Dermis microvascular lymphatic vessel endothelial cell (primary cell): ENCODE results near the gene RAB5IF. TPM values are rescaled to one million over a fixed set of nuclear protein-coding genes. Genes with fewer than 3 reads are reported as not detected.
"Not testable (repeated sequence)": the region's sequence is repeated elsewhere in the genome, so short reads cannot be mapped to it uniquely, and the experiment has no call there.

ENCODE experiments used
- DNase-seq, 2 donors: peaks; one replicate each; pipeline versions ENCODE4 v3.0.0 to v3.0.0-alpha.2; 2010; ENCODE audit warnings: low read depth in 2 of 2
- total RNA-seq: library from RNA; depleted of rRNA; stranded (reverse); fragments of >200 nt; gene quantifications from 2 replicates; pipeline ENCODE4 v1.2.1, GENCODE V29; 2014

Gene RAB5IF, protein sequence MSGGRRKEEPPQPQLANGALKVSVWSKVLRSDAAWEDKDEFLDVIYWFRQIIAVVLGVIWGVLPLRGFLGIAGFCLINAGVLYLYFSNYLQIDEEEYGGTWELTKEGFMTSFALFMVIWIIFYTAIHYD
- total RNA-seq, result 71.2 and 76.9 TPM in 2 replicates

- DNase-seq, result peak; percentile 98 to 99
Measured at GRCh38 chr20:36605399-36606157, at the start of gene RAB5IF. RAB5IF (plus strand) TSS chr20:36605779; CDS start chr20:36605952, 173 bp downstream.

DNA sequence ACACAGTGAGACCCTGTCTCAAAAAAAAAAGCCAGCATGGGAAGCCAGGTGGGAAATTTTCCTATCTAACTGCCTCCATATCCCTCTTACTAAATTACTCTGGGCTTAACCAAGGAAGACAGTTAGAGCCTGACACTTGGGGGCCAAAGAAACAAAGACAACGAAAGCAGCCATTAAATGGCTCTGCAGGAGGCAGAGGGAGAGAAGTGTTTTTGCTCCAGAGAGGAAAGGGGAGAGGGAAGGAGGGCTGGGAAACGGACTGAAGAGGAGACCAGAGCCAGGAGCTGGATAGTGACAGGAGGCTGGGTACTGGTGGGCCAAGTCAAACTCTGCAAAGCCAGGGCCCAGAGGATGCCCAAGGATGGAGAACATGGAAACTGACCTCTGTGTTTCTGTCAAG, 42.9 kb upstream of the RAB5IF start:
- DNase-seq, result no peak

DNA sequence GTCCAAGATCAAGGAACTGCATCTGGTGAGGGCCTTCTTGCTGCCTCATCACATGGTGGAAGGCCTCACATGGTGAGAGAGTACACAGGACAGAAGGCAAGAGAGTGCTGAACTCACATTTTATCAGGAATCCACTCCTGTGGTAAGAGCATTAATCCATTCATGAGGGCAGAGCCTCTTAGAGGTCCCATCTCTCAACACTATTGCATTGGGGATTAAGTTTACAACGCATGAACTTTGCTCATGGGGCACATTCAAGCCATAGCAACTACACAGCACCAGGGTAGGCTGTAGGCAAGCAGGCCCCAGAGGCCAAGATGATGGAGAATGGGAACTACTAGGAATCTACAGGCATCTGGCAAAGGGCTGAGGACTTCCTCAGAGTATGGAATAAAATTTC, 42.2 kb upstream of the RAB5IF start:
- no peak for DNase-seq

DNA sequence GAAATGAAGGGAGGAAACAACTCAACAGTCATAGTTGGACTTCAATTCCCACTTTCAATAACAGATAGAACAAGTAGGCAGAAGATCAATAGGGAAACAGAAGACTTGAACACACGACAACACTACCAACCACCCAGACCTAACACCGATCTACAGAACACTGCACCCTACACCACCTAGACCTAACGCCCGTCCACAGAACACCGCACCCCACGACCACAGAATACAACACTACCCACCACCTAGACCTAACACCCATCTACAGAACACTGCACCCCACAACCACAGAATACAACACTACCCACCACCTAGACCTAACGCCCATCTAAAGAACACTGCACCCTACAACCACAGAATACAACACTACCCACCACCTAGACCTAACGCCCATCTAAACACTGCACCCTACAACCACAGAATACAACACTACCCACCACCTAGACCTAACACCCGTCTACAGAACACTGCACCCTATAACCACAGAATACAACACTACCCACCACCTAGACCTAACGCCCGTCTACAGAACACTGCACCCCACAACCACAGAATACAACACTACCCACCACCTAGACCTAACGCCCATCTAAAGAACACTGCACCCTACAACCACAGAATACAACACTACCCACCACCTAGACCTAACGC, 41.4 kb upstream of the RAB5IF start:
- not testable (repeated sequence) for DNase-seq

DNA sequence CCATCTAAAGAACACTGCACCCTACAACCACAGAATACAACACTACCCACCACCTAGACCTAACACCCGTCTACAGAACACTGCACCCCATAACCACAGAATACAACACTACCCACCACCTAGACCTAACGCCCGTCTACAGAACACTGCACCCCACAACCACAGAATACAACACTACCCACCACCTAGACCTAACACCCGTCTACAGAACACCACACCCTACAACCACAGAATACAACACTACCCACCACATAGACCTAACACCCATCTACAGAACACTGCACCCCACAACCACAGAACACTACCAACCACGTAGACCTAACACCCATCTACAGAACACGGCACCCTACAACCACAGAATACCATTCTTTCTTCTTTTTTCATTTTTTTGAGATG, 40.9 kb upstream of the RAB5IF start:
- not testable (repeated sequence) for DNase-seq

GRCh38 chr20:36565520-36565919, 40.1 kb upstream of the RAB5IF start:
- DNase-seq, result no peak

DNA sequence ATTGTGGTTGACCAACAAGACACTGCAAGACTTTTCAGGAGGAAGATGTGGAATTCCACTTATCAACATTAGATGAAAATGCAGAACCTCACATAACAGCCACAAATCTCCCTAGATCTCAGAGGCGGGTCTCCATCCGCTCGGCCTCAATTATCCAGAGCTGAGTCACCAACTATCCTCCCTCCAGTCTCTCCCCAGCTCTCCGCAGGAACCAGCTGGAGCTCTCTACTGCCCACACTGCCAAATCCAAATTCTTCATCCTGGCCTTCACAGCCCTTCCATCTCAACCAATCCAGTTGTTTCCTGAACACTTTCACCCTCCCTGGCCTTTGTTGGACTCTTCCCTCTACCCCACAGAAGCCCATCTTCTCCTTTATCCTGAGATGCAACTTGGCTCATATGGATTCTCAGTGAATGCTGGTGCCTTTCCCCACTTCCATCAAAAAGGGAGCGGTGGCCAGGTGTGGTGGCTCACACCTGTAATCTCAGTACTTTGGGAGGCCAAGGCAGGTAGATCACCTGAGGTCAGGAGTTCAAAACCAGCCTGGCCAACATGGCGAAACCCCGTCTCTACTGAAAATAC, 35.6 kb upstream of the RAB5IF start:
- peak in 1 of 2 donors; percentile 9 for DNase-seq

DNA sequence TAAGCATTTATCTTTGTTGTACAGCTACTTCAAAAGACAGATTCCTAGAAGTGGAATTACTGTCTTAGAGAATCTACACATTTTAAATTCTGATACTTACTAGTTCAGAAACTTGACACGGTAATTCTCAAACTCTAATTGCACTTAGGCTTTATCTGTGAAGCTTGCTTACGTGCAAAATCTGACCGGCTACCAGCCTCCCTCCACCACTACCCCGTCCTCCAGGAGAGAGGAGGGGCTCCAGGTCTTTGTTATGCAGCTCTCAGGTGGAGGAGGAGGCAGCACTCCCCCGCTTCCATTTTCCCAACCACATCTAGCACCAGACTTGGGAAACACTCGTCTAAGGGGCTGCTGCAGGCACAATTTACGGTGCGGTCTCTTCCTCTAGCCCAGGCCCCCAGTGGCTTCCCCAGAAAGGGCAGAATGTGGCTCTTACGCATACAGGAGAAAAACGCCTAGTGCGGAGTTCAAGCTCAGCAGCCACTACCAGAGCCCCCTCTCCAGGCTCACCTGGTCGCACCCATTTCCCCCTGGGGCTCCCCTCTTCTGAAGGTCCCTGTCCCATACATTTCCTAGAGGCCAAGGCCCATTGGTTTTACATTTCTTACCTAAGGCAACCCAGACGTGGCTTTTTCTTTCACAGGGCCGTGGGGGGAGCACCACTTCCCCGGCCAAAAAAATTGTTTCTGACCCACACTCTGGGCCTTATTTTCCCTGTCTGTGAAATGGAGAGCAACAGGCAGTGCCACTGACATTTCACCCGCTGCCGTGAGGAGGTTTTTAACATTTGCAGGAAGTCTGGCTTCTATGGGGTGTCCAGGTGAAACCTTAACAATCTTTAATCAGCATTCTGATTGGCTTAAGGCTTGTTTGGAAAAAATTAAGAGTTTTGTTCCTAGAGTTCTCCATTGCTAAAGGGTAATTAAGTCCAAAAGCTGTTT, 33.7 kb upstream of the RAB5IF start:
- no peak for DNase-seq

DNA sequence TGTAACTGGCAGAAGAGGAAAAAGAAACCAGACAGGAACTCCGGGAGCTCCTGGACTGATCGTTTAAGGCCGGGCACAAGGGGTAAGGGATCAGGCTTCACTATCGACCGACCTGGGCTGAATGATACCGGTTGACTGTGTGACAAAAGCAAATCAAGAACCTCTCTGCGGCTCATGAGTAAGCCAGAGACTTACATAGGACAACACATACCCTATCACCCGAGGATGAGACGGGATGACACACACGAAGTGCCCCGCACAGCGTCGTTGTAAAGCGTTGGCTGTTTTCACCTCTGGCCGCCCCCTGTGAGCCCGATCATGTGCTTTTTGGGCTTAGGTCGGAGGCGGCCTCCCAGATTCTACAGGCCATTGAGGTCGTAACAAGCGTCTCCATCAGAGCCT, 32.9 kb upstream of the RAB5IF start:
- peak in 1 of 2 donors; percentile 29 for DNase-seq

DNA sequence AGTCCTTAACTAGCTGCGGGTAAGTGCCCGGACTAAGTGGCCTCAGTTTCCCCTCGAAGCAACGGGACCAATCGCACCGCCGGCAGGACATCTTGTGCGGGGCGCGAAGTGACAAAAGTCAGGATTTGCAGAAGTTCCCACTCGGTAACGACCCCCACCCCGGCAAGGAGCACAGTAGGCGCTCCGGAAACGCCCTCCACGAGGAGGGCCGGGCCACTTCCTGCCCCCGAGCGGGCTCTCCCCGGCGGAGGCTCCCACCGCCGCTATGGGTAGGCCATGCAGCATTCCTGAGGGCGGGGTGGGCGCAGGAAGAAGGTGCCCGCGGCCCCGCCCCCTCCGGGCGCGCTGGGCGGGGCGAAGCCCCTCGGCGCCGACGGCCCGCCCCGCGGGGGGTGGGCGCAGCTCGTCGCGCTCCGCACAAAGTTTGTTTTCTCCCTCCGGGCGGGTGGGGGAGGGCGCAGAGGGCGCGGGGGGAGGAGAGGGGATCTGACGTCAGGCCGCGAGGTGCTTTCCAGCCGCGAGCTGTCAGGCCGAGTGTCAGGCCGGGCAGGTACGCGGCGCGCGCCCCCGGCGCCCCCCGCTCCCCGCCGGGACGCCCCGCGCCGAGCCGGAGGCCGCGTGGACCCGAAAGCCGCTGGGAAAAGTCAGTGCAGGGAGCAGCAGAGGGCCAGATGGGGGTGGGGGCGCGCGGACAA, 32.3 kb upstream of the RAB5IF start, which contains the start of gene TGIF2:
TGIF2 (plus strand) TSS at position 495 of the 695 bp plus-strand sequence. CDS start 5,178 bp downstream, outside the sequence.
- peak; percentile 71 to 87 for DNase-seq

- DNase-seq, result peak in 1 of 2 donors; percentile 38
Measured at GRCh38 chr20:36573798-36574365, 31.7 kb upstream of the RAB5IF start.

- peak; percentile 15 to 69 for DNase-seq
Measured at GRCh38 chr20:36574366-36575135, 31.0 kb upstream of the RAB5IF start.

DNA sequence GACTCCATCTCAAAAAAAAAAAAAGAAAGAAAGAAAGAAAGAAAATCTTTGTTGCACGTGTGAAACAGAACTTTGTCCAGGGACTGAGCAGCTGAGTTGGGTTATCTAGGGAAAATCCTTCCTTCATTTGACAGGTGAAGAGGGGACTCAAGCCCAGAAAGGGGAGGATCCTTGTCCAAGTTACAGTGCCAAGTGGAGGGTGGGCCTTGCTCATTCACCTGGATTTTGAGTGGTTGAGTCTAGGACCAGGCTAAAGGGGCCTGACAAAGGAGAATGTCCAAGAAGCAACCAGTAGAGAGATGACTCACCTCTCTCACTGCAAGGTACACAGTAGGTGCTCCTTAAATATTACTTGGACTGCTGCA, 29.5 kb upstream of the RAB5IF start:
- no peak for DNase-seq

- DNase-seq, result no peak
Measured at GRCh38 chr20:36578356-36579041, 27.1 kb upstream of the RAB5IF start.

DNA sequence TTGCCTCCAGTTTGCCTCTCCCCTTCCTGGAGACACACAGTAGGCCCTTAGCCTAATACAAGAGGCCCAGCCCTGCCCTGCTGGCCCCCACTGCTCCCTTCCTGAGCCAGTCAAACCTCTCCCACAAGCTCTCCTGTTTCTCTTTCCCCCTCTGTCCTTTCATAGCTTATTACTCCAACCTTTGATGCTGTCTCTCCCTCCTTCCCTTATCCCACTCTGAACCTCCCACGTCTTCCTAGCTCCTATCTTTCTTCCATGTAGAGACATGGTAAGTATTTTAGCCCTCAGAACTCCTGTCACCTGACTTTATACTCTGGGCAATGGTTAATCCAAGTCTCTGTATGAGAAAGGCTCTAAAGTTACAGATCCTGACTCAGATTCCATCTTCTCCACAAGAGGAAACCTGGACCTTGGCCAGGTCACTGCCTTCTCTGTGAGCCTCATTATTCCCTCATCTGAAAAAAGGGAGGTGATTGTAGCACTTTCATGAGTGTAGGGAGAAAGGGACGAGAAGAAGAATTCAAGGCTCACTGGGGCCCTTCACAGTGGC, 25.5 kb upstream of the RAB5IF start:
- peak in 1 of 2 donors; percentile 39 for DNase-seq

DNA sequence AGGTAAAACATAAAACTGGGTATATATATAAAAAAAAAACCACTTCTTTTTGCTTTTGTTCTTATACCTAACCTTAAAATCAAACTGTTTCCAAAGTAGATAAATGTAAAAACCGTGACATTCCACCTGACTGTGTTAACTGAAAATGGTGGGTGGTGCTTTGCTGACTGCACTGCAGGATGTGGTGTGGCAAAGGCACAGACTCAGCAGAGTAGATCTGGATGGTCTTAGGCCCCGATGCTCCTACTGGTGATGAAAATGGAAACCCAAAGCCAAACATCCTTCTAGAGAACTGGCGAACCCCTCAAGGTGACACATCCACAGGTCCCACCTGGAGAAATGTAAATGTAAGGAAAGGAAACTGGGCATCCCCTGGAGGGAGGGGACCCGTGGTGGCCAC, 23.3 kb upstream of the RAB5IF start:
- no peak for DNase-seq

GRCh38 chr20:36582821-36583220, 22.8 kb upstream of the RAB5IF start:
- DNase-seq, result no peak

GRCh38 chr20:36584018-36584481, 21.5 kb upstream of the RAB5IF start:
- no peak for DNase-seq
